Subcutaneous adipose tissue (tissue), 4 donors: ENCODE measurements around the gene TRIM62. TPM values are rescaled to one million over a fixed set of nuclear protein-coding genes. Genes with fewer than 3 reads are reported as not detected.

ENCODE experiments used
- CTCF ChIP-seq: fragments of 450-650 bp; IDR thresholded peaks from one replicate; pipeline ENCODE4 v1.5.1; 2016; ENCODE audit warnings: low read depth, mild to moderate bottlenecking, control low read depth, antibody characterized with exemption, moderate library complexity
- total RNA-seq, 4 donors: library from RNA; depleted of rRNA; stranded (reverse); fragments of >200 nt; gene quantifications; one replicate each; pipeline ENCODE4 v1.1.0, GENCODE V29; 2016

The TRIM62 gene
- total RNA-seq, 4 donors from 2014 or later: 1.5 to 4.9 (median 3.5) TPM

- no peak for TF ChIP-seq CTCF
These were observed 53.1 kb downstream of the TRIM62 start for GRCh38 chr1:33128781-33129180.

GRCh38 chr1:33127001-33127823, 54.6 kb downstream of the TRIM62 start:
- no peak for TF ChIP-seq CTCF

GRCh38 chr1:33126411-33127000, 55.3 kb downstream of the TRIM62 start:
- TF ChIP-seq CTCF: no peak

- no peak for TF ChIP-seq CTCF
These were observed 58.6 kb downstream of the TRIM62 start for GRCh38 chr1:33123266-33123665.

- TF ChIP-seq CTCF: no peak
These were observed 59.2 kb downstream of the TRIM62 start for GRCh38 chr1:33122483-33123178.

GRCh38 chr1:33121728-33122127, 60.1 kb downstream of the TRIM62 start:
- TF ChIP-seq CTCF: no peak
